Uterus (tissue), 2 donors: Measurements from ENCODE around the gene HEXB.

ENCODE experiments used
- POLR2A ChIP-seq, 2 donors: fragments of 450-650 bp; IDR thresholded peaks; one replicate each; pipeline ENCODE4 v1.6.1; 2016; ENCODE audit warnings: antibody characterized with exemption in 2 of 2, mild to moderate bottlenecking in 1 of 2, moderate library complexity in 1 of 2
- TF ChIP-seq, protein P1 (sequence below), 4 experiments: fragments of 200-600 bp in 2 of 4; fragments of 450-650 bp in 2 of 4; sonication (generic) in 2 of 4; IDR thresholded peaks; one replicate each; pipeline ENCODE4 v1.5.1; 2016 to 2019; ENCODE audit warnings: antibody characterized with exemption in 4 of 4, mild to moderate bottlenecking in 2 of 4, moderate library complexity in 1 of 4

DNA sequence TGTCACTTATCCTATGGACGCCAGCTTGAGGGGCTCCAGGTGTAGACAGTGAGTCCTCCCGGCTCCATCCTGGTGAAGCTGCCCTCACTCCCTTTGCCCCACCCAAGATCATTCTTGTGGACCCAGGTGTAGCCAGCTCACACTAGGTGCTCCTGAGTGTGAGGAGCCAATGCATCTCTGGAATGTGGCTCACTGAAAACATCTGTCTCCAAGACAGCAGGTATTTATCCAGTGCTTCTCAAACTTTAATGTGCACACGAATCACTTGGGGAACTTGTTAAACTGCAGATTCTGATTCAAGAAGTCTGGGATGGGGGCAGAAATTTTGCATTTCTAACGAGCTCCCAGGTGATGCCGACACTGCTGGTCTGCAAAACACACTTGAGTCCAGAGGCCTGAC is 31.0 kb upstream of the HEXB start:
- TF ChIP-seq, protein P1, sequence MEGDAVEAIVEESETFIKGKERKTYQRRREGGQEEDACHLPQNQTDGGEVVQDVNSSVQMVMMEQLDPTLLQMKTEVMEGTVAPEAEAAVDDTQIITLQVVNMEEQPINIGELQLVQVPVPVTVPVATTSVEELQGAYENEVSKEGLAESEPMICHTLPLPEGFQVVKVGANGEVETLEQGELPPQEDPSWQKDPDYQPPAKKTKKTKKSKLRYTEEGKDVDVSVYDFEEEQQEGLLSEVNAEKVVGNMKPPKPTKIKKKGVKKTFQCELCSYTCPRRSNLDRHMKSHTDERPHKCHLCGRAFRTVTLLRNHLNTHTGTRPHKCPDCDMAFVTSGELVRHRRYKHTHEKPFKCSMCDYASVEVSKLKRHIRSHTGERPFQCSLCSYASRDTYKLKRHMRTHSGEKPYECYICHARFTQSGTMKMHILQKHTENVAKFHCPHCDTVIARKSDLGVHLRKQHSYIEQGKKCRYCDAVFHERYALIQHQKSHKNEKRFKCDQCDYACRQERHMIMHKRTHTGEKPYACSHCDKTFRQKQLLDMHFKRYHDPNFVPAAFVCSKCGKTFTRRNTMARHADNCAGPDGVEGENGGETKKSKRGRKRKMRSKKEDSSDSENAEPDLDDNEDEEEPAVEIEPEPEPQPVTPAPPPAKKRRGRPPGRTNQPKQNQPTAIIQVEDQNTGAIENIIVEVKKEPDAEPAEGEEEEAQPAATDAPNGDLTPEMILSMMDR (IDR thresholded peaks at IDR 0.05), result no peak
- TF ChIP-seq POLR2A (IDR thresholded peaks at IDR 0.05), result no peak
